OCI-LY7 (cell line): ENCODE results near the gene TMEM208. TPM values are rescaled to one million over a fixed set of nuclear protein-coding genes. Genes with fewer than 3 reads are reported as not detected.

Experiments
- BruUV-seq: library from RNA; stranded (reverse); fragments of 400-500 nt; replicated peaks from 2 replicates; lab custom pipeline; 2021; lab: Mats Ljungman, UMichigan
- CTCF ChIA-PET: fragments of 300-600 bp; sonication (Branson Sonifier 250); formaldehyde crosslinking; loops from one replicate; lab custom pipeline; 2022; ENCODE audit warnings: antibody characterized with exemption; ENCODE audit not compliant: unreplicated experiment; lab: Charles Lee
- POLR2A ChIA-PET: fragments of 300-600 bp; sonication (Branson Sonifier 250); formaldehyde crosslinking; loops from one replicate; lab custom pipeline; 2022; ENCODE audit warnings: antibody characterized with exemption; lab: Charles Lee
- DNase-seq: peaks from one replicate; pipeline ENCODE4 v3.0.0-alpha.2; 2015; ENCODE audit warnings: low spot score
- H2AFZ ChIP-seq: fragments of 200-600 bp; sonication (generic), shearing (Covaris generic); 2 replicates; pipeline ENCODE4 v1.6.1; 2014; ENCODE audit warnings: mild to moderate bottlenecking, antibody characterized with exemption, low read length, moderate library complexity
- H3K27ac ChIP-seq: fragments of 200-600 bp; sonication (generic); 2 replicates; pipeline ENCODE4 v1.5.1; 2014; ENCODE audit warnings: mixed run types, low read depth, mild to moderate bottlenecking, moderate library complexity, low read length, inconsistent platforms; ENCODE audit not compliant: poor library complexity, severe bottlenecking
- H3K36me3 ChIP-seq: fragments of 200-600 bp; sonication (generic); 2 replicates; pipeline ENCODE4 v1.6.1; 2014; ENCODE audit warnings: mild to moderate bottlenecking, antibody characterized with exemption, low read length, moderate library complexity, mixed read lengths; ENCODE audit not compliant: insufficient read depth
- H3K4me1 ChIP-seq: fragments of 200-600 bp; sonication (generic); 2 replicates; pipeline ENCODE4 v1.5.1; 2014; ENCODE audit warnings: mild to moderate bottlenecking, low read length; ENCODE audit not compliant: insufficient read depth, poor library complexity, severe bottlenecking
- H3K4me2 ChIP-seq: fragments of 200-600 bp; sonication (generic); 2 replicates; pipeline ENCODE4 v1.6.1; 2014; ENCODE audit warnings: mild to moderate bottlenecking, low read length
- H3K4me3 ChIP-seq: fragments of 200-600 bp; sonication (generic); 2 replicates; pipeline ENCODE4 v1.5.1; 2014; ENCODE audit warnings: mild to moderate bottlenecking, low read depth, low read length; ENCODE audit not compliant: poor library complexity, severe bottlenecking
- H3K79me2 ChIP-seq: fragments of 200-600 bp; sonication (generic); 2 replicates; pipeline ENCODE4 v1.6.1; 2016; ENCODE audit warnings: low read depth, mild to moderate bottlenecking, low read length, moderate library complexity, mixed read lengths; ENCODE audit not compliant: insufficient read depth
- H3K9me2 ChIP-seq: fragments of 200-600 bp; sonication (generic); 2 replicates; pipeline ENCODE4 v1.6.1; 2016; ENCODE audit warnings: mild to moderate bottlenecking, low read length, mixed read lengths; ENCODE audit not compliant: insufficient read depth
- H3K9me3 ChIP-seq: fragments of 200-600 bp; sonication (generic); 2 replicates; pipeline ENCODE4 v1.6.1; 2014; ENCODE audit warnings: mild to moderate bottlenecking, mixed run types, low read length, mixed read lengths
- H4K20me1 ChIP-seq: fragments of 200-600 bp; sonication (generic); 2 replicates; pipeline ENCODE4 v1.6.1; 2014; ENCODE audit warnings: mild to moderate bottlenecking, antibody characterized with exemption, low read length, moderate library complexity, mixed read lengths; ENCODE audit not compliant: insufficient read depth
- CTCF ChIP-seq: fragments of 200-600 bp; sonication (generic); conservative IDR thresholded peaks from 2 replicates; pipeline ENCODE4 v1.5.1; 2014; ENCODE audit warnings: mild to moderate bottlenecking, antibody characterized with exemption, low read length, moderate library complexity, mixed read lengths
- EZH2phosphoT487 ChIP-seq: fragments of 200-600 bp; sonication (generic); IDR thresholded peaks from 2 replicates; pipeline ENCODE4 v1.6.1; 2018; ENCODE audit warnings: low read depth, borderline replicate concordance, mild to moderate bottlenecking, mixed run types, antibody characterized with exemption, low read length, moderate library complexity, mixed read lengths
- intact Hi-C: fragments of 100-400 bp; cut with micrococcal nuclease; formaldehyde crosslinking; loops from one replicate; pipeline ENCODE4 v1.10.0; 2022; ENCODE audit not compliant: unreplicated experiment
- total RNA-seq, 2 experiments: library from RNA; depleted of rRNA in 1 of 2; stranded (reverse); fragments of >200 nt in 1 of 2; shearing (Covaris generic) in 1 of 2; gene quantifications; 2 replicates each; pipeline ENCODE4 v1.2.3, GENCODE V29; 2014 to 2022

Gene TMEM208
- total RNA-seq, 2 experiments from 2014 or later: 19.9 to 26.4 TPM

GRCh38 chr16:67271446-67271845 is 44.5 kb downstream of the TMEM208 start:
- Histone ChIP-seq H3K79me2 (no peaks in the 10 kb centered on the region), H3K4me1 (no peaks in the 10 kb centered on the region), H3K4me3 (no peak overlapping the region), H3K9me2 (no peaks in the 10 kb centered on the region), H3K36me3 (no peaks in the 10 kb centered on the region), H2AFZ (no peak overlapping the region), H3K27ac (no peak overlapping the region), H3K4me2 (no peak overlapping the region), H4K20me1 (no peaks in the 10 kb centered on the region), H3K9me3 (no peaks in the 10 kb centered on the region)
- CTCF ChIA-PET: no interaction called here
- TF ChIP-seq CTCF (no peak), EZH2phosphoT487 (no peak)
- intact Hi-C loops: no loop called here
- no TSS peak for BruUV-seq
- no peak for DNase-seq
- POLR2A ChIA-PET: no interaction called here

- Histone ChIP-seq H3K4me2 (no peak overlapping the region), H3K36me3 (no peaks in the 10 kb centered on the region), H3K4me3 (no peak overlapping the region), H3K79me2 (no peaks in the 10 kb centered on the region), H3K27ac (no peak overlapping the region), H2AFZ (no peak overlapping the region), H4K20me1 (no peaks in the 10 kb centered on the region), H3K4me1 (no peaks in the 10 kb centered on the region), H3K9me3 (no peaks in the 10 kb centered on the region), H3K9me2 (no peaks in the 10 kb centered on the region)
- intact Hi-C loops: loop anchor here (5.0 kb wide), 1 partner anchor 122 kb away; no protein-coding TSS in a partner anchor
- no TSS peak for BruUV-seq
- no peak for DNase-seq
- POLR2A ChIA-PET: no interaction called here
- TF ChIP-seq EZH2phosphoT487 (no peak), CTCF (no peak)
- CTCF ChIA-PET: no interaction called here
These were observed 48.4 kb downstream of the TMEM208 start for GRCh38 chr16:67275321-67275720.

GRCh38 chr16:67277294-67277998 is 50.5 kb downstream of the TMEM208 start:
- POLR2A ChIA-PET: no interaction called here
- Histone ChIP-seq H4K20me1 (no peaks in the 10 kb centered on the region), H3K9me3 (no peaks in the 10 kb centered on the region), H3K79me2 (no peaks in the 10 kb centered on the region), H3K4me1 (no peaks in the 10 kb centered on the region), H3K36me3 (no peaks in the 10 kb centered on the region), H3K27ac (no peak overlapping the region), H3K4me3 (no peak overlapping the region), H3K4me2 (no peak overlapping the region), H3K9me2 (no peaks in the 10 kb centered on the region), H2AFZ (no peak overlapping the region)
- intact Hi-C loops: loop anchor here (5.0 kb wide), 1 partner anchor 120 kb away; no protein-coding TSS in a partner anchor
- no TSS peak for BruUV-seq
- TF ChIP-seq CTCF: no peak
- no peak for TF ChIP-seq EZH2phosphoT487
- no peak for DNase-seq
- CTCF ChIA-PET: no interaction called here
